K562 (cell line): ENCODE measurements around the gene SAPCD1. TPM values are rescaled to one million over a fixed set of nuclear protein-coding genes. Genes with fewer than 3 reads are reported as not detected.

Experiments
- ATAC-seq: fragments of 200-7000 bp; cut with Tn5 transposase; 3 replicates; pipeline ENCODE4 v1.9.1; 2020; ENCODE audit warnings: moderate library complexity
- BruUV-seq: library from RNA; stranded (reverse); fragments of 400-500 nt; replicated peaks from 2 replicates; lab custom pipeline; 2021; lab: Mats Ljungman, UMichigan
- CTCF ChIA-PET: fragments of 300-600 bp; formaldehyde crosslinking; extraction: SDS; loops from one replicate; lab custom pipeline; 2021; ENCODE audit warnings: low intra/inter-chr PET ratio; lab: Yijun Ruan, JAX
- POLR2A ChIA-PET: fragments of 300-600, 350-650 bp; sonication (Branson Sonifier 250); formaldehyde crosslinking; extraction: SDS; loops from one replicate; lab custom pipeline; 2021; ENCODE audit warnings: antibody characterized with exemption, inconsistent platforms; lab: Yijun Ruan, JAX
- DNase-seq, 4 experiments: peaks; one replicate each; pipeline versions ENCODE4 v3.0.0 to v3.0.0-alpha.2; 2011 to 2018; ENCODE audit warnings: low spot score in 3 of 4, mixed read lengths in 3 of 4; ENCODE audit errors: extremely low read depth in 1 of 4
- FAIRE-seq: peaks from 2 replicates; lab custom pipeline; 2011; peaks lifted over from hg19 to GRCh38; lab: Jason Lieb, UNC
- H2AFZ ChIP-seq: 2 replicates; pipeline ENCODE4 v1.6.0; 2011; ENCODE audit warnings: low read depth, low read length, control low read depth, inconsistent platforms
- H3K27ac ChIP-seq: fragments of 200-600 bp; 3 replicates; pipeline ENCODE4 v1.8.0; 2011; ENCODE audit warnings: low read depth, mild to moderate bottlenecking, control low read depth, inconsistent platforms, low read length, moderate library complexity, mixed read lengths; ENCODE audit errors: extremely low read depth
- H3K27me3 ChIP-seq, 2 experiments: fragments of 300-600 bp in 1 of 2; 2 replicates in 1 of 2; 3 replicates in 1 of 2; pipeline versions ENCODE4 v1.6.0 to v1.8.0; 2011; ENCODE audit warnings: inconsistent platforms in 2 of 2, low read length in 2 of 2, mild to moderate bottlenecking in 1 of 2, mixed read lengths in 1 of 2, moderate library complexity in 1 of 2; ENCODE audit not compliant: control insufficient read depth in 2 of 2, insufficient read depth in 2 of 2
- H3K36me3 ChIP-seq: fragments of 300-600 bp; 3 replicates; pipeline ENCODE4 v1.8.0; 2011; ENCODE audit warnings: mild to moderate bottlenecking, low read length, inconsistent platforms; ENCODE audit not compliant: control insufficient read depth, insufficient read depth
- H3K4me1 ChIP-seq, 2 experiments: fragments of 200-600 bp in 1 of 2; replicated peaks in 1 of 2; 2 replicates in 1 of 2; 3 replicates in 1 of 2; pipeline versions ENCODE4 v1.5.1 to v1.8.0; 2011; ENCODE audit warnings: inconsistent platforms in 2 of 2, low read length in 2 of 2, mild to moderate bottlenecking in 1 of 2, mixed read lengths in 1 of 2, moderate library complexity in 1 of 2; ENCODE audit not compliant: control insufficient read depth in 2 of 2, insufficient read depth in 2 of 2
- H3K4me2 ChIP-seq: 2 replicates; pipeline ENCODE4 v1.6.1; 2011; ENCODE audit warnings: low read length, control low read depth, inconsistent platforms, mixed read lengths; ENCODE audit not compliant: insufficient read depth
- H3K4me3 ChIP-seq: fragments of 200-600 bp; sonication (generic), shearing (Covaris generic); 2 replicates; pipeline ENCODE4 v1.5.1; 2016; ENCODE audit warnings: control low read depth, inconsistent platforms
- H3K79me2 ChIP-seq: fragments of 200-600 bp; 3 replicates; pipeline ENCODE4 v1.8.0; 2011; ENCODE audit warnings: low read length, inconsistent platforms; ENCODE audit not compliant: control insufficient read depth, insufficient read depth
- H3K9ac ChIP-seq, 2 experiments: 2 replicates each; pipeline versions ENCODE4 v1.6.0 to v1.6.1; 2011; ENCODE audit warnings: low read depth in 2 of 2, low read length in 2 of 2, control low read depth in 1 of 2, inconsistent platforms in 1 of 2, mild to moderate bottlenecking in 1 of 2, mixed read lengths in 1 of 2; ENCODE audit not compliant: insufficient read depth in 1 of 2
- H3K9me1 ChIP-seq: one replicate; pipeline ENCODE4 v1.6.0; 2011; ENCODE audit warnings: inconsistent platforms, mild to moderate bottlenecking, low read length, moderate library complexity; ENCODE audit not compliant: control insufficient read depth, insufficient read depth
- H3K9me3 ChIP-seq: replicated peaks from 2 replicates; pipeline ENCODE4 v1.5.1; 2011; ENCODE audit warnings: low read depth, low read length, inconsistent platforms; ENCODE audit not compliant: control insufficient read depth, insufficient read depth
- H4K20me1 ChIP-seq: replicated peaks from 2 replicates; pipeline ENCODE4 v1.6.1; 2011; ENCODE audit warnings: low read length, inconsistent platforms, mixed read lengths; ENCODE audit not compliant: control insufficient read depth, insufficient read depth
- CBX2 ChIP-seq: fragments of 200-600 bp; sonication (generic); IDR thresholded peaks from one replicate; pipeline ENCODE4 v1.6.1; 2012; ENCODE audit warnings: mild to moderate bottlenecking, low read length, inconsistent platforms; ENCODE audit not compliant: insufficient read depth, poor library complexity, severe bottlenecking
- ELF4 ChIP-seq: fragments of 450-650 bp; formaldehyde crosslinking; IDR thresholded peaks from 2 replicates; pipeline ENCODE4 v1.4.0; 2022; ENCODE audit warnings: missing genetic modification characterization
- MECOM ChIP-seq: fragments of 250-450 bp; sonication (Bioruptor Pico); IDR thresholded peaks from 2 replicates; pipeline ENCODE4 v1.8.0; 2022; ENCODE audit warnings: inconsistent platforms
- NCOR1 ChIP-seq: fragments of 450-650 bp; IDR thresholded peaks from 2 replicates; pipeline ENCODE4 v1.6.1; 2016; ENCODE audit warnings: mild to moderate bottlenecking, moderate library complexity
- NONO ChIP-seq, 2 experiments: fragments of 200-400 bp in 1 of 2; fragments of 450-650 bp in 1 of 2; formaldehyde crosslinking in 1 of 2; IDR thresholded peaks; 2 replicates each; pipeline ENCODE4 v1.6.1; 2017; ENCODE audit warnings: low read depth in 2 of 2, mild to moderate bottlenecking in 2 of 2, moderate library complexity in 2 of 2, low read length in 1 of 2
- ZBTB7A ChIP-seq: IDR thresholded peaks from 2 replicates; pipeline ENCODE4 v1.6.1; 2011; ENCODE audit warnings: low read depth, mild to moderate bottlenecking, low read length, moderate library complexity, borderline replicate concordance; ENCODE audit not compliant: control insufficient read depth
- WGBS: fragments of 100-300 bp; shearing (Covaris generic); methylation state at CpG from one replicate; pipeline ENCODE4 v1.1.6; 2016; ENCODE audit warnings: low coverage, mixed read lengths; ENCODE audit not compliant: insufficient coverage; ENCODE audit errors: missing lambda C conversion rate; 5-methylcytosine and 5-hydroxymethylcytosine counted together
- in situ Hi-C: fragments of 300-500 bp; cut with MboI; formaldehyde crosslinking; loops from 4 replicates; pipeline ENCODE4 v1.15.0; 2018; ENCODE audit warnings: inconsistent platforms, mixed read lengths
- intact Hi-C: fragments of 100-400 bp; cut with micrococcal nuclease; formaldehyde crosslinking; loops from 2 replicates; pipeline ENCODE4 v1.14.2; 2022
- polyA plus RNA-seq, 8 experiments: library from polyadenylated mRNA; depleted of rRNA in 4 of 8; stranded (reverse) in 5 of 8; unstranded in 3 of 8; fragments of >200 nt; fragmentation: Nextera tagmentation in 2 of 8; fragmentation: Illumina TruSeq in 1 of 8; extraction: Ambion mirVana in 2 of 8; extraction: Trizol in 1 of 8; gene quantifications; 2 replicates each; pipeline versions ENCODE4 v1.2.1 to v1.2.3, GENCODE V29; 2011 to 2014; ENCODE audit warnings: inconsistent platforms in 1 of 8, missing spikeins in 1 of 8
- total RNA-seq, 7 experiments: library from RNA; depleted of rRNA in 6 of 7; stranded (reverse); fragments of >200 nt in 6 of 7; fragmentation: Illumina TruSeq in 2 of 7; extraction: Trizol in 2 of 7; gene quantifications; 2 replicates each; pipeline versions ENCODE4 v1.2.1 to v1.2.3, GENCODE V29; 2011 to 2021; ENCODE audit warnings: low replicate concordance in 1 of 7
- TF ChIP-seq, protein P1 (sequence below), 2 experiments: IDR thresholded peaks; 2 replicates each; pipeline ENCODE4 v1.6.1; 2011; ENCODE audit warnings: borderline replicate concordance in 1 of 2, control low read depth in 1 of 2, low read depth in 1 of 2, low read length in 1 of 2, mild to moderate bottlenecking in 1 of 2, mixed read lengths in 1 of 2, moderate library complexity in 1 of 2; ENCODE audit not compliant: insufficient read depth in 1 of 2, insufficient read length in 1 of 2, poor library complexity in 1 of 2, severe bottlenecking in 1 of 2; ENCODE audit errors: extremely low read depth in 1 of 2
- TF ChIP-seq, protein P2 (sequence below): fragments of 450-650 bp; formaldehyde crosslinking; IDR thresholded peaks from 2 replicates; pipeline ENCODE4 v1.4.0; 2022; ENCODE audit warnings: mild to moderate bottlenecking, moderate library complexity
- TF ChIP-seq, protein P3 (sequence below): sonication (generic); IDR thresholded peaks from 2 replicates; pipeline ENCODE4 v1.6.1; 2016
- TF ChIP-seq, protein P4 (sequence below): fragments of 450-650 bp; IDR thresholded peaks from 2 replicates; pipeline ENCODE4 v1.6.1; 2018; ENCODE audit not compliant: partially characterized antibody

SAPCD1 gene
- total and polyA plus RNA-seq, 9 of the 15 experiments (the other 6 are each of a cell fraction or from before 2014, with no cell fraction given): 2.6 to 30.2 (median 7.4) TPM

DNA sequence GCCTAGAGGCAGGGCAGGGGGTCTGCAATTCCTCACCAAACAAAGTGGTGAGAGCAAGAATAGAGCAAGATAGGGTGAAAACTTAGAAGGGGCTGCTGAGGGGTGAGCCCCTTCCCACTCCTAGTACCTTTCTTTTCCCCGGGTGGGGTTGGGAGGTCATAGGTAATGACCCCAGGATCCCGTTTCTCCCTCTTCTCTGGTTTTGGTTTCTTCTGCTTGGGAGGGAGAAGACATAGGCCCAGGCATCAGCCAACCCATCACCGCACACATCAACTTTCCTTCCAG, 29.6 kb downstream of the SAPCD1 start:
- H3K79me2 ChIP-seq: peaks cover 59% of the 10 kb centered on the region
- ATAC-seq (no peak), FAIRE-seq (no peak), DNase-seq (peak in 3 of 4 experiments; percentile 17 to 18 (median 17))
- H4K20me1 ChIP-seq: 0 out of 2 replicates have a peak, but pooled peaks cover 3% of the 10 kb centered on the region
- intact Hi-C loops (no loop called here), in situ Hi-C loops (no loop called here)
- no peak overlapping the region for H3K4me2 ChIP-seq
- H3K9me1 ChIP-seq: no peaks in the 10 kb centered on the region
- CTCF ChIA-PET: no interaction called here
- H3K4me3 ChIP-seq: no peak overlapping the region
- TF ChIP-seq, protein P1, sequence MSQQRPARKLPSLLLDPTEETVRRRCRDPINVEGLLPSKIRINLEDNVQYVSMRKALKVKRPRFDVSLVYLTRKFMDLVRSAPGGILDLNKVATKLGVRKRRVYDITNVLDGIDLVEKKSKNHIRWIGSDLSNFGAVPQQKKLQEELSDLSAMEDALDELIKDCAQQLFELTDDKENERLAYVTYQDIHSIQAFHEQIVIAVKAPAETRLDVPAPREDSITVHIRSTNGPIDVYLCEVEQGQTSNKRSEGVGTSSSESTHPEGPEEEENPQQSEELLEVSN (IDR thresholded peaks at IDR 0.05; ENCODE audit: borderline replicate concordance in 1 of 2, extremely low read depth in 1 of 2, insufficient read depth in 1 of 2, insufficient read length in 1 of 2, low read depth in 1 of 2, low read length in 1 of 2, poor library complexity in 1 of 2, severe bottlenecking in 1 of 2): no peak
- TF ChIP-seq NCOR1: no peak
- TF ChIP-seq, protein P2, sequence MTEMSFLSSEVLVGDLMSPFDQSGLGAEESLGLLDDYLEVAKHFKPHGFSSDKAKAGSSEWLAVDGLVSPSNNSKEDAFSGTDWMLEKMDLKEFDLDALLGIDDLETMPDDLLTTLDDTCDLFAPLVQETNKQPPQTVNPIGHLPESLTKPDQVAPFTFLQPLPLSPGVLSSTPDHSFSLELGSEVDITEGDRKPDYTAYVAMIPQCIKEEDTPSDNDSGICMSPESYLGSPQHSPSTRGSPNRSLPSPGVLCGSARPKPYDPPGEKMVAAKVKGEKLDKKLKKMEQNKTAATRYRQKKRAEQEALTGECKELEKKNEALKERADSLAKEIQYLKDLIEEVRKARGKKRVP: no peak
- TF ChIP-seq NONO (IDR thresholded peaks at IDR 0.05; ENCODE audit: low read depth in 2 of 2, low read length in 1 of 2): no peak
- TF ChIP-seq, protein P3, sequence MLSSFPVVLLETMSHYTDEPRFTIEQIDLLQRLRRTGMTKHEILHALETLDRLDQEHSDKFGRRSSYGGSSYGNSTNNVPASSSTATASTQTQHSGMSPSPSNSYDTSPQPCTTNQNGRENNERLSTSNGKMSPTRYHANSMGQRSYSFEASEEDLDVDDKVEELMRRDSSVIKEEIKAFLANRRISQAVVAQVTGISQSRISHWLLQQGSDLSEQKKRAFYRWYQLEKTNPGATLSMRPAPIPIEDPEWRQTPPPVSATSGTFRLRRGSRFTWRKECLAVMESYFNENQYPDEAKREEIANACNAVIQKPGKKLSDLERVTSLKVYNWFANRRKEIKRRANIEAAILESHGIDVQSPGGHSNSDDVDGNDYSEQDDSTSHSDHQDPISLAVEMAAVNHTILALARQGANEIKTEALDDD: no peak
- no peak for TF ChIP-seq ELF4
- 0 out of 2 replicates have a peak, but pooled peaks have one; percentile 14 for TF ChIP-seq ZBTB7A
- no peak for TF ChIP-seq CBX2
- TF ChIP-seq, protein P4, sequence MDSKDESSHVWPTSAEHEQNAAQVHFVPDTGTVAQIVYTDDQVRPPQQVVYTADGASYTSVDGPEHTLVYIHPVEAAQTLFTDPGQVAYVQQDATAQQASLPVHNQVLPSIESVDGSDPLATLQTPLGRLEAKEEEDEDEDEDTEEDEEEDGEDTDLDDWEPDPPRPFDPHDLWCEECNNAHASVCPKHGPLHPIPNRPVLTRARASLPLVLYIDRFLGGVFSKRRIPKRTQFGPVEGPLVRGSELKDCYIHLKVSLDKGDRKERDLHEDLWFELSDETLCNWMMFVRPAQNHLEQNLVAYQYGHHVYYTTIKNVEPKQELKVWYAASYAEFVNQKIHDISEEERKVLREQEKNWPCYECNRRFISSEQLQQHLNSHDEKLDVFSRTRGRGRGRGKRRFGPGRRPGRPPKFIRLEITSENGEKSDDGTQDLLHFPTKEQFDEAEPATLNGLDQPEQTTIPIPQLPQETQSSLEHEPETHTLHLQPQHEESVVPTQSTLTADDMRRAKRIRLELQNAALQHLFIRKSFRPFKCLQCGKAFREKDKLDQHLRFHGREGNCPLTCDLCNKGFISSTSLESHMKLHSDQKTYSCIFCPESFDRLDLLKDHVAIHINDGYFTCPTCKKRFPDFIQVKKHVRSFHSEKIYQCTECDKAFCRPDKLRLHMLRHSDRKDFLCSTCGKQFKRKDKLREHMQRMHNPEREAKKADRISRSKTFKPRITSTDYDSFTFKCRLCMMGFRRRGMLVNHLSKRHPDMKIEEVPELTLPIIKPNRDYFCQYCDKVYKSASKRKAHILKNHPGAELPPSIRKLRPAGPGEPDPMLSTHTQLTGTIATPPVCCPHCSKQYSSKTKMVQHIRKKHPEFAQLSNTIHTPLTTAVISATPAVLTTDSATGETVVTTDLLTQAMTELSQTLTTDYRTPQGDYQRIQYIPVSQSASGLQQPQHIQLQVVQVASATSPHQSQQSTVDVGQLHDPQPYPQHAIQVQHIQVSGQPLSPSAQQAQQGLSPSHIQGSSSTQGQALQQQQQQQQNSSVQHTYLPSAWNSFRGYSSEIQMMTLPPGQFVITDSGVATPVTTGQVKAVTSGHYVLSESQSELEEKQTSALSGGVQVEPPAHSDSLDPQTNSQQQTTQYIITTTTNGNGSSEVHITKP: peak; percentile 86
- no peak for TF ChIP-seq MECOM (CRISPR knock-in tag)
- POLR2A ChIA-PET: interaction anchor here (0.6 to 4.8 kb wide), 14 partner anchors 13 to 1061 kb away, joined by 3 to 47 read pairs (median 4); partner anchors contain the start of genes GPANK1, HSPA1A, HSPA1L and LSM2
- no peak overlapping the region for H2AFZ ChIP-seq
- peaks cover 17 to 44% of the 10 kb centered on the region in 2 experiments for H3K4me1 ChIP-seq
- peaks cover 70% of the 10 kb centered on the region for H3K36me3 ChIP-seq
- 0 out of 3 replicates have a peak overlapping the region, but pooled peaks have one; percentile 28 for H3K27ac ChIP-seq
- H3K27me3 ChIP-seq: no peaks in the 10 kb centered on the region
- WGBS: 81% methylated on average over 3 of the region's 3 CpGs
- peak overlapping the region in 1 of 2 experiments; percentile 80; a peak in 2 of 4 replicates for H3K9ac ChIP-seq
- BruUV-seq: no TSS peak
- no peaks in the 10 kb centered on the region for H3K9me3 ChIP-seq
